Measurements from ENCODE around the gene APOA1. TPM values are rescaled to one million over a fixed set of nuclear protein-coding genes. Genes with fewer than 3 reads are reported as not detected.

APOA1 gene
- total RNA-seq, 4 donors from 2014 or later, result 1.2 to 11.6 (median 2.9) TPM; not detected in 1

GRCh38 chr11:116825434-116825833 lies 12.0 kb downstream of the APOA1 start:
- no peaks in the 10 kb centered on the region for H3K4me1 ChIP-seq
- no peak for DNase-seq (ENCODE audit: low spot score in 2 of 2)
- H3K27me3 ChIP-seq, result no peaks in the 10 kb centered on the region
- no peak overlapping the region for H3K4me3 ChIP-seq
- no peak overlapping the region for H3K27ac ChIP-seq
- H3K36me3 ChIP-seq, result no peaks in the 10 kb centered on the region
- H3K9me3 ChIP-seq, result no peaks in the 10 kb centered on the region
- WGBS, result 80% methylated on average over 5 of the region's 5 CpGs
- TF ChIP-seq POLR2A (IDR thresholded peaks at IDR 0.05) (no peak), CTCF (IDR thresholded peaks at IDR 0.05) (no peak), POLR2AphosphoS5 (IDR thresholded peaks at IDR 0.05) (no peak)

GRCh38 chr11:116823031-116823843 lies 14.2 kb downstream of the APOA1 start, which contains the start of gene APOA4:
TSS of gene APOA4 (minus strand) at chr11:116823304. CDS start at chr11:116823191, 113 bp downstream.
- Histone ChIP-seq H3K4me1 (no peaks in the 10 kb centered on the region), H3K9me3 (no peaks in the 10 kb centered on the region), H3K27me3 (no peaks in the 10 kb centered on the region), H3K4me3 (no peak within 1 kb of the TSS), H3K27ac (no peak within 1 kb of the TSS), H3K36me3 (no peaks in the 10 kb centered on the region)
- no peak for DNase-seq (ENCODE audit: low spot score in 2 of 2)
- WGBS, result 75% methylated on average over 12 of the region's 16 CpGs
- TF ChIP-seq EP300 (IDR thresholded peaks at IDR 0.05), result no peak
- TF ChIP-seq POLR2AphosphoS5 (IDR thresholded peaks at IDR 0.05), result no peak
- TF ChIP-seq POLR2A (IDR thresholded peaks at IDR 0.05), result no peak
- TF ChIP-seq CTCF (IDR thresholded peaks at IDR 0.05), result no peak

DNA sequence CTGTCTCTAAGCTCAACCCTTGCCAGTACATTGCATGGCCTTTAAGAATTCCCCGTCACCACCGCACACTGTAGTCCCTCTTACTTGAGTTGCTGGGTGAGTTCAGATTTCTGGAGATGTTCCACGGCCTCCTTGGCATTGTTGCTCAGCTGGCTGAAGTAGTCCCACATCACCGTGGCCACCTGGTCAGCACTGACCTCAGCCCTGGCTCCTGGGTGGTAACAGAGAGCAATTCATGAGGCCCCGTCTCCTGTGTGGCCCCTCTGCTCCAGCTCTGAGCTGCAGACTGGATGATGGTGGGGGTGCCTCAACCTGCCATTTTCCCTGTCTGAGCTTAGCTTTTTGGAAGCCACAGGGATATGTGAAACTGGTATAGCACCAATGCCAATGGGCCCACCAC lies 14.8 kb downstream of the APOA1 start:
- Histone ChIP-seq H3K27me3 (no peaks in the 10 kb centered on the region), H3K4me3 (no peak overlapping the region), H3K4me1 (no peaks in the 10 kb centered on the region), H3K27ac (no peak overlapping the region), H3K36me3 (no peaks in the 10 kb centered on the region), H3K9me3 (no peaks in the 10 kb centered on the region)
- no peak for DNase-seq (ENCODE audit: low spot score in 2 of 2)
- TF ChIP-seq POLR2AphosphoS5 (IDR thresholded peaks at IDR 0.05) (no peak), POLR2A (IDR thresholded peaks at IDR 0.05) (no peak), CTCF (IDR thresholded peaks at IDR 0.05) (no peak), EP300 (IDR thresholded peaks at IDR 0.05) (no peak)
- 72% methylated on average over 5 of the region's 5 CpGs for WGBS

DNA sequence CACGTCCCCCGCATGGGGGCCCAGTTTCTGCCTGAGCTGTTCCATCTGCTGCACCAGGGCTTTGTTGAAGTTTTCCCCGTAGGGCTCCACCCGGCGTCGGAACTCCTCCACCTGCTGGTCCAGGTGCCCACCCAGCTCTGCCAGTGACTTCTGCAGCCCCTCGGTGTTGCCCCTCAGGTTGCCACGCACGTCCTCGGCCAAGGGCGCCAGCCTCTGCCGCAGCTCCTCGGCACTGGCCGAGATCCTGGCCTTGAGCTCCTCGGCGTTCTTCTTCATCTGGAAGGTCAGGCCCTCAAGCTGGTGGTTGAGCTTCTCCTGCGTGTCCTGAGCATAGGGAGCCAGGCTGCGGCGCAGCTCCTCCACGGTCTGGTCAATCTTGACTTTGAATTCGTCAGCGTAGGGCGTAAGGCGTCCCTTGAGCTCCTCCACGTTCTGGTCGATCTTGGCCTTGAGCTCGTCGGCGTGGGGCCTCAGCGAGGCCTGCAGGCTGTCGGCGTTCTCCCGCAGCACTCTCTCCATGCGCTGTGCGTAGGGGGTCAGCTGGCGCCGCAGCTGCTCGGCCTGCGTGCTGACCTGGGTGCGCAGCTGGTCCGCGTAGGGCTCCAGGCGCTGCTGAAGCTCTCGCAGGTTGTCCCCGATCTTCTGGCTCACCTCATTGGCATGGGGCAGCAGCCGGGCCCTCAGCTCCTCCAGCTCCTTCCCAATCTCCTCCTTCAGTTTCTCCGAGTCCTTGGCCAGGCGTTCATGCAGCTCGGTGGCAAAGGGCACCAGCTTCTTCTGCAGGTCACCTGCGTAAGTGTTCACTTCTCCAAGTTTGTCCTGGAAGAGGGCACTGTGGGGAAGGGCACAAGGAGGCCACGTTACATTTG lies 16.1 kb downstream of the APOA1 start:
- Histone ChIP-seq H3K27me3 (no peaks in the 10 kb centered on the region), H3K36me3 (no peaks in the 10 kb centered on the region), H3K4me1 (no peaks in the 10 kb centered on the region), H3K9me3 (no peaks in the 10 kb centered on the region), H3K27ac (no peak overlapping the region), H3K4me3 (no peak overlapping the region)
- WGBS, result 95% methylated on average over 49 of the region's 51 CpGs
- no peak for DNase-seq (ENCODE audit: low spot score in 2 of 2)
- no peak for TF ChIP-seq CTCF (IDR thresholded peaks at IDR 0.05)
- no peak for TF ChIP-seq POLR2AphosphoS5 (IDR thresholded peaks at IDR 0.05)
- no peak for TF ChIP-seq EP300 (IDR thresholded peaks at IDR 0.05)
- TF ChIP-seq POLR2A (IDR thresholded peaks at IDR 0.05), result no peak

GRCh38 chr11:116819049-116819448 lies 18.4 kb downstream of the APOA1 start:
- TF ChIP-seq EP300 (IDR thresholded peaks at IDR 0.05), result no peak
- no peak for TF ChIP-seq POLR2AphosphoS5 (IDR thresholded peaks at IDR 0.05)
- no peak for TF ChIP-seq POLR2A (IDR thresholded peaks at IDR 0.05)
- no peak for TF ChIP-seq CTCF (IDR thresholded peaks at IDR 0.05)
- peak in 1 of 2 donors; percentile 59 for DNase-seq (ENCODE audit: low spot score in 2 of 2)
- H3K9me3 ChIP-seq, result no peaks in the 10 kb centered on the region
- H3K27me3 ChIP-seq, result no peaks in the 10 kb centered on the region
- H3K4me3 ChIP-seq, result no peak overlapping the region
- no peaks in the 10 kb centered on the region for H3K4me1 ChIP-seq
- no peaks in the 10 kb centered on the region for H3K36me3 ChIP-seq
- 92% methylated on average over 9 of the region's 9 CpGs for WGBS
- no peak overlapping the region for H3K27ac ChIP-seq
